GM12891 (cell line): ENCODE results near the gene ADAMTSL3.

Experiments used
- POLR2A ChIP-seq: IDR thresholded peaks from 2 replicates; pipeline ENCODE4 v1.6.1; 2011; ENCODE audit warnings: low read depth, low read length, control low read depth
- POLR2AphosphoS5 ChIP-seq: IDR thresholded peaks from 2 replicates; pipeline ENCODE4 v1.6.1; 2011; ENCODE audit warnings: low read depth, low read length, control low read depth

GRCh38 chr15:83746231-83746630 lies 92.3 kb downstream of the ADAMTSL3 start:
- TF ChIP-seq POLR2A (no peak), POLR2AphosphoS5 (no peak)
